Mesendoderm (in vitro differentiated cells): ENCODE data around the gene ATG9B.

ENCODE experiments used
- DNase-seq: peaks from one replicate; pipeline ENCODE4 v3.0.0; 2013
- H2AK5ac ChIP-seq: 2 replicates; pipeline ENCODE4 v1.6.1; 2013; ENCODE audit warnings: low read length, inconsistent platforms
- H2BK120ac ChIP-seq: 2 replicates; pipeline ENCODE4 v1.6.1; 2013; ENCODE audit warnings: low read depth, mild to moderate bottlenecking, low read length, moderate library complexity, mixed read lengths
- H2BK15ac ChIP-seq: replicated peaks from 2 replicates; pipeline ENCODE4 v1.6.1; 2013; ENCODE audit warnings: low read depth, mild to moderate bottlenecking, moderate library complexity
- H2BK5ac ChIP-seq: 2 replicates; pipeline ENCODE4 v1.6.1; 2013; ENCODE audit warnings: low read length, inconsistent platforms
- H3K18ac ChIP-seq: 2 replicates; pipeline ENCODE4 v1.6.1; 2013; ENCODE audit warnings: mild to moderate bottlenecking, low read length, mixed read lengths
- H3K23ac ChIP-seq: one replicate; pipeline ENCODE4 v1.6.1; 2013; ENCODE audit warnings: low read length
- H3K27ac ChIP-seq: 2 replicates; pipeline ENCODE4 v1.5.1; 2013; ENCODE audit warnings: low read depth, mild to moderate bottlenecking, inconsistent platforms, low read length, moderate library complexity
- H3K27me3 ChIP-seq: 2 replicates; pipeline ENCODE4 v1.6.1; 2013; ENCODE audit warnings: low read length, control low read depth, mild to moderate bottlenecking, inconsistent platforms; ENCODE audit not compliant: insufficient read depth, poor library complexity
- H3K36me3 ChIP-seq: 2 replicates; pipeline ENCODE4 v1.6.1; 2013; ENCODE audit warnings: low read length, inconsistent platforms; ENCODE audit not compliant: control insufficient read depth, insufficient read depth
- H3K4ac ChIP-seq: one replicate; pipeline ENCODE4 v1.6.1; 2013; ENCODE audit warnings: low read depth, mild to moderate bottlenecking, low read length, moderate library complexity
- H3K4me1 ChIP-seq: 2 replicates; pipeline ENCODE4 v1.6.1; 2013; ENCODE audit warnings: low read depth, low read length, inconsistent platforms; ENCODE audit not compliant: control insufficient read depth
- H3K4me2 ChIP-seq: 2 replicates; pipeline ENCODE4 v1.6.1; 2013; ENCODE audit warnings: low read length
- H3K4me3 ChIP-seq: 2 replicates; pipeline ENCODE4 v1.5.1; 2013; ENCODE audit warnings: mild to moderate bottlenecking, low read length
- H3K56ac ChIP-seq: one replicate; pipeline ENCODE4 v1.6.1; 2013; ENCODE audit warnings: low read length
- H3K79me1 ChIP-seq: 2 replicates; pipeline ENCODE4 v1.6.1; 2013; ENCODE audit warnings: low read length, inconsistent platforms
- H3K79me2 ChIP-seq: 2 replicates; pipeline ENCODE4 v1.6.1; 2013; ENCODE audit warnings: mild to moderate bottlenecking, low read length; ENCODE audit not compliant: control insufficient read depth, insufficient read depth
- H3K9ac ChIP-seq: 2 replicates; pipeline ENCODE4 v1.6.1; 2013; ENCODE audit warnings: low read length, inconsistent platforms
- H4K5ac ChIP-seq: one replicate; pipeline ENCODE4 v1.6.1; 2013; ENCODE audit warnings: low read length
- H4K8ac ChIP-seq: one replicate; pipeline ENCODE4 v1.6.1; 2013; ENCODE audit warnings: low read depth, mild to moderate bottlenecking, control low read depth, low read length, moderate library complexity
- WGBS: extraction: QIAGEN DNeasy Blood & Tissue Kit; methylation state at CpG from one replicate; pipeline ENCODE4 v1.1.7; 2013; ENCODE audit warnings: low lambda C conversion rate, missing lambda C conversion rate; ENCODE audit not compliant: insufficient coverage; ENCODE audit errors: extremely low coverage; 5-methylcytosine and 5-hydroxymethylcytosine counted together

Gene ATG9B

GRCh38 chr7:150970424-150970823 is 53.9 kb downstream of the ATG9B start:
- WGBS, result no CpG with 5 or more reads among the region's 11 CpGs
- no peak overlapping the region for H3K18ac ChIP-seq
- no peak overlapping the region for H2BK15ac ChIP-seq
- no peak overlapping the region for H3K23ac ChIP-seq
- no peaks in the 10 kb centered on the region for H3K79me1 ChIP-seq
- H2BK5ac ChIP-seq, result no peak overlapping the region
- H3K79me2 ChIP-seq, result no peaks in the 10 kb centered on the region
- H3K4me2 ChIP-seq, result no peak overlapping the region
- H3K56ac ChIP-seq, result no peak overlapping the region
- no peak overlapping the region for H3K4ac ChIP-seq
- DNase-seq, result no peak
- no peaks in the 10 kb centered on the region for H3K4me1 ChIP-seq
- no peak overlapping the region for H3K9ac ChIP-seq
- no peak overlapping the region for H3K4me3 ChIP-seq
- H3K36me3 ChIP-seq, result no peaks in the 10 kb centered on the region
- H4K5ac ChIP-seq, result no peak overlapping the region
- peaks cover 11% of the 10 kb centered on the region for H3K27me3 ChIP-seq
- H4K8ac ChIP-seq, result no peak overlapping the region
- no peak overlapping the region for H3K27ac ChIP-seq
- no peak overlapping the region for H2BK120ac ChIP-seq
- no peak overlapping the region for H2AK5ac ChIP-seq

- no peak overlapping the region for H3K56ac ChIP-seq
- H2BK5ac ChIP-seq, result no peak overlapping the region
- H3K79me2 ChIP-seq, result no peaks in the 10 kb centered on the region
- no peak overlapping the region for H3K4ac ChIP-seq
- no peak overlapping the region for H3K23ac ChIP-seq
- H3K27me3 ChIP-seq, result peaks cover 7% of the 10 kb centered on the region
- H3K79me1 ChIP-seq, result no peaks in the 10 kb centered on the region
- no peak overlapping the region for H3K9ac ChIP-seq
- H2BK120ac ChIP-seq, result no peak overlapping the region
- H3K18ac ChIP-seq, result no peak overlapping the region
- no peak for DNase-seq
- no peak overlapping the region for H3K4me3 ChIP-seq
- no peaks in the 10 kb centered on the region for H3K36me3 ChIP-seq
- WGBS, result no CpG with 5 or more reads among the region's 7 CpGs
- H4K5ac ChIP-seq, result no peak overlapping the region
- H3K27ac ChIP-seq, result no peak overlapping the region
- H3K4me1 ChIP-seq, result no peaks in the 10 kb centered on the region
- H4K8ac ChIP-seq, result no peak overlapping the region
- H3K4me2 ChIP-seq, result no peak overlapping the region
- H2BK15ac ChIP-seq, result no peak overlapping the region
- no peak overlapping the region for H2AK5ac ChIP-seq
Observed at GRCh38 chr7:150969475-150969874, 54.8 kb downstream of the ATG9B start.

GRCh38 chr7:150968734-150969372 is 55.4 kb downstream of the ATG9B start:
- Histone ChIP-seq H3K79me2 (no peaks in the 10 kb centered on the region), H2BK15ac (no peak overlapping the region), H4K5ac (no peak overlapping the region), H3K79me1 (no peaks in the 10 kb centered on the region), H4K8ac (no peak overlapping the region), H3K4ac (no peak overlapping the region), H3K23ac (no peak overlapping the region), H3K9ac (no peak overlapping the region), H2BK5ac (no peak overlapping the region), H2AK5ac (no peak overlapping the region), H3K18ac (no peak overlapping the region), H3K4me2 (no peak overlapping the region), H3K36me3 (no peaks in the 10 kb centered on the region), H3K27ac (no peak overlapping the region), H3K27me3 (peaks cover 3% of the 10 kb centered on the region), H3K56ac (no peak overlapping the region), H3K4me3 (no peak overlapping the region), H2BK120ac (no peak overlapping the region), H3K4me1 (no peaks in the 10 kb centered on the region)
- DNase-seq, result no peak
- no CpG with 5 or more reads among the region's 16 CpGs for WGBS

GRCh38 chr7:150968056-150968733 is 56.1 kb downstream of the ATG9B start:
- Histone ChIP-seq H3K4me1 (no peaks in the 10 kb centered on the region), H3K27ac (no peak overlapping the region), H2BK5ac (no peak overlapping the region)

GRCh38 chr7:150967349-150967748 is 56.9 kb downstream of the ATG9B start:
- no peak overlapping the region for H3K4ac ChIP-seq
- H3K4me2 ChIP-seq, result no peak overlapping the region
- H3K18ac ChIP-seq, result no peak overlapping the region
- no peak overlapping the region for H4K5ac ChIP-seq
- WGBS, result no CpG with 5 or more reads among the region's 6 CpGs
- no peaks in the 10 kb centered on the region for H3K79me1 ChIP-seq
- no peaks in the 10 kb centered on the region for H3K79me2 ChIP-seq
- no peak overlapping the region for H3K4me3 ChIP-seq
- H3K27ac ChIP-seq, result no peak overlapping the region
- no peak overlapping the region for H4K8ac ChIP-seq
- no peak overlapping the region for H3K9ac ChIP-seq
- H3K56ac ChIP-seq, result no peak overlapping the region
- H3K23ac ChIP-seq, result no peak overlapping the region
- DNase-seq, result no peak
- H2BK5ac ChIP-seq, result no peak overlapping the region
- no peak overlapping the region for H2AK5ac ChIP-seq
- H3K27me3 ChIP-seq, result no peaks in the 10 kb centered on the region
- H3K4me1 ChIP-seq, result no peaks in the 10 kb centered on the region
- no peak overlapping the region for H2BK15ac ChIP-seq
- H2BK120ac ChIP-seq, result no peak overlapping the region
- H3K36me3 ChIP-seq, result no peaks in the 10 kb centered on the region

More at GRCh38 chr7:150968056-150968733, 56.1 kb downstream of the ATG9B start:
- Histone ChIP-seq H3K56ac (no peak overlapping the region), H3K9ac (no peak overlapping the region), H4K5ac (no peak overlapping the region), H3K18ac (no peak overlapping the region), H2BK120ac (no peak overlapping the region), H3K4me3 (no peak overlapping the region), H3K27me3 (peaks cover 1% of the 10 kb centered on the region), H2AK5ac (no peak overlapping the region), H2BK15ac (no peak overlapping the region), H3K79me2 (no peaks in the 10 kb centered on the region), H3K36me3 (no peaks in the 10 kb centered on the region), H3K23ac (no peak overlapping the region), H4K8ac (no peak overlapping the region), H3K79me1 (no peaks in the 10 kb centered on the region), H3K4me2 (no peak overlapping the region), H3K4ac (no peak overlapping the region)
- WGBS, result no CpG with 5 or more reads among the region's 15 CpGs
- DNase-seq, result no peak
